Calu3 (cell line): Measurements from ENCODE around the gene APOBEC3G. TPM values are rescaled to one million over a fixed set of nuclear protein-coding genes. Genes with fewer than 3 reads are reported as not detected.

Source experiments
- BruUV-seq: library from RNA; stranded (reverse); fragments of 400-500 nt; replicated peaks from 2 replicates; lab custom pipeline; 2021; lab: Mats Ljungman, UMichigan
- CTCF ChIA-PET: fragments of 300-600 bp; sonication (Branson Sonifier 250); formaldehyde crosslinking; loops from one replicate; lab custom pipeline; 2022; ENCODE audit warnings: antibody characterized with exemption; lab: Charles Lee
- DNase-seq: peaks from one replicate; pipeline ENCODE4 v3.0.0; 2022
- H3K27ac Mint-ChIP-seq: one replicate; pipeline ENCODE4 v1.8.0; 2022; ENCODE audit warnings: mixed read lengths; ENCODE audit not compliant: unreplicated experiment
- H3K27me3 Mint-ChIP-seq: one replicate; pipeline ENCODE4 v1.8.0; 2022; ENCODE audit warnings: mixed read lengths; ENCODE audit not compliant: unreplicated experiment
- H3K36me3 Mint-ChIP-seq: one replicate; pipeline ENCODE4 v1.8.0; 2022; ENCODE audit warnings: mild to moderate bottlenecking, moderate library complexity, mixed read lengths; ENCODE audit not compliant: insufficient read depth, unreplicated experiment
- H3K4me1 Mint-ChIP-seq: one replicate; pipeline ENCODE4 v1.8.0; 2022; ENCODE audit warnings: mild to moderate bottlenecking, low read depth, mixed read lengths; ENCODE audit not compliant: unreplicated experiment
- H3K4me3 Mint-ChIP-seq: one replicate; pipeline ENCODE4 v1.8.0; 2022; ENCODE audit warnings: mild to moderate bottlenecking, low read depth, moderate library complexity, mixed read lengths; ENCODE audit not compliant: unreplicated experiment
- H3K9me3 Mint-ChIP-seq: one replicate; pipeline ENCODE4 v1.8.0; 2022; ENCODE audit warnings: low read depth, mixed read lengths; ENCODE audit not compliant: unreplicated experiment
- CTCF ChIP-seq: fragments of 200-600 bp; IDR thresholded peaks from one replicate; pipeline ENCODE4 v1.8.0; 2022; ENCODE audit warnings: antibody characterized with exemption; ENCODE audit not compliant: unreplicated experiment
- intact Hi-C: fragments of 100-400 bp; cut with micrococcal nuclease; formaldehyde crosslinking; loops from one replicate; pipeline ENCODE4 v1.10.0; 2022; ENCODE audit not compliant: unreplicated experiment
- total RNA-seq: library from RNA; stranded (reverse); gene quantifications from 2 replicates; pipeline ENCODE4 v1.2.3, GENCODE V29; 2022

The APOBEC3G gene
- total RNA-seq, 1 experiment from 2014 or later: 12.3 TPM

GRCh38 chr22:39128508-39128907, 51.4 kb downstream of the APOBEC3G start:
- Mint-ChIP-seq H3K27ac (no peak overlapping the region), H3K4me1 (no peaks in the 10 kb centered on the region), H3K36me3 (peaks cover 14% of the 10 kb centered on the region), H3K27me3 (no peaks in the 10 kb centered on the region), H3K4me3 (no peak overlapping the region), H3K9me3 (no peaks in the 10 kb centered on the region)
- no TSS peak for BruUV-seq
- no peak for TF ChIP-seq CTCF
- intact Hi-C loops: no loop called here
- DNase-seq: no peak
- CTCF ChIA-PET: interaction anchor here (0.7 kb wide), 1 partner anchor 359 kb away, joined by 5 read pairs; no protein-coding TSS in a partner anchor

- no TSS peak for BruUV-seq
- Mint-ChIP-seq H3K4me3 (no peak overlapping the region), H3K27ac (no peak overlapping the region), H3K36me3 (peaks cover 14% of the 10 kb centered on the region), H3K27me3 (no peaks in the 10 kb centered on the region), H3K9me3 (no peaks in the 10 kb centered on the region), H3K4me1 (no peaks in the 10 kb centered on the region)
- CTCF ChIA-PET: interaction anchor here (0.6 to 0.7 kb wide), 2 partner anchors 360 kb away, joined by 5 read pairs; no protein-coding TSS in a partner anchor
- intact Hi-C loops: no loop called here
- TF ChIP-seq CTCF: no peak
- DNase-seq: no peak
Measured at GRCh38 chr22:39129081-39129480, 52.0 kb downstream of the APOBEC3G start.

GRCh38 chr22:39129746-39130145, 52.7 kb downstream of the APOBEC3G start:
- H3K27ac Mint-ChIP-seq: no peak overlapping the region
- CTCF ChIA-PET: interaction anchor here (0.6 to 0.8 kb wide), 2 partner anchors 360 to 361 kb away, joined by 3 to 5 read pairs; no protein-coding TSS in a partner anchor
- no peaks in the 10 kb centered on the region for H3K4me1 Mint-ChIP-seq
- H3K36me3 Mint-ChIP-seq: peaks cover 14% of the 10 kb centered on the region
- no peak overlapping the region for H3K4me3 Mint-ChIP-seq
- intact Hi-C loops: no loop called here
- H3K9me3 Mint-ChIP-seq: no peaks in the 10 kb centered on the region
- BruUV-seq: no TSS peak
- TF ChIP-seq CTCF: no peak
- H3K27me3 Mint-ChIP-seq: no peaks in the 10 kb centered on the region
- no peak for DNase-seq

- no TSS peak for BruUV-seq
- no peak overlapping the region for H3K27ac Mint-ChIP-seq
- no peaks in the 10 kb centered on the region for H3K27me3 Mint-ChIP-seq
- no peaks in the 10 kb centered on the region for H3K9me3 Mint-ChIP-seq
- H3K4me3 Mint-ChIP-seq: no peak overlapping the region
- no peaks in the 10 kb centered on the region for H3K4me1 Mint-ChIP-seq
- CTCF ChIA-PET: interaction anchor here (0.6 to 0.8 kb wide), 2 partner anchors 123 to 360 kb away, joined by 3 to 4 read pairs; no protein-coding TSS in a partner anchor
- no peak for DNase-seq
- intact Hi-C loops: no loop called here
- no peak for TF ChIP-seq CTCF
- H3K36me3 Mint-ChIP-seq: peaks cover 14% of the 10 kb centered on the region
Measured at GRCh38 chr22:39130152-39130704, 53.2 kb downstream of the APOBEC3G start.
